Measurements from ENCODE around the gene PRRX2.
"Not testable (repeated sequence)": the region's sequence is repeated elsewhere in the genome, so short reads cannot be mapped to it uniquely, and the experiment has no call there.

The PRRX2 gene

GRCh38 chr9:129665389-129665775 is at the start of gene PRRX2:
TSS of gene PRRX2 (plus strand) at chr9:129665647. CDS start at chr9:129665868, 221 bp downstream.
- DNase-seq (ENCODE audit: low read depth): no peak

- no peak for DNase-seq (ENCODE audit: low read depth)
Measured at GRCh38 chr9:129617167-129617566, 48.3 kb upstream of the PRRX2 start.

- no peak for DNase-seq (ENCODE audit: low read depth)
Measured at GRCh38 chr9:129619787-129620668, 45.4 kb upstream of the PRRX2 start.

GRCh38 chr9:129620669-129621295 is 44.7 kb upstream of the PRRX2 start, which contains the start of gene C9orf50:
TSS of gene C9orf50 (minus strand) at chr9:129621101. CDS start at chr9:129620574, 527 bp downstream.
- DNase-seq (ENCODE audit: low read depth): no peak

GRCh38 chr9:129623331-129623730 is 42.1 kb upstream of the PRRX2 start:
- no peak for DNase-seq (ENCODE audit: low read depth)

- DNase-seq (ENCODE audit: low read depth): no peak
Measured at GRCh38 chr9:129624168-129624759, 41.2 kb upstream of the PRRX2 start.

- peak; percentile 48 for DNase-seq (ENCODE audit: low read depth)
Measured at GRCh38 chr9:129624947-129625346, 40.5 kb upstream of the PRRX2 start.

- DNase-seq (ENCODE audit: low read depth): peak; percentile 85
Measured at GRCh38 chr9:129626079-129626624, 39.3 kb upstream of the PRRX2 start, which contains the start of gene NTMT1. TSS of gene NTMT1 (plus strand) at chr9:129626163. CDS start at chr9:129632704, 6,541 bp downstream.

GRCh38 chr9:129626625-129627284 is 38.7 kb upstream of the PRRX2 start:
- peak; percentile 31 for DNase-seq (ENCODE audit: low read depth)

GRCh38 chr9:129627556-129628440 is 37.6 kb upstream of the PRRX2 start:
- no peak for DNase-seq (ENCODE audit: low read depth)

- no peak for DNase-seq (ENCODE audit: low read depth)
Measured at GRCh38 chr9:129628709-129629108, 36.7 kb upstream of the PRRX2 start.

GRCh38 chr9:129629251-129629820 is 36.1 kb upstream of the PRRX2 start:
- no peak for DNase-seq (ENCODE audit: low read depth)

GRCh38 chr9:129630967-129631673 is 34.3 kb upstream of the PRRX2 start:
- DNase-seq (ENCODE audit: low read depth): no peak

- DNase-seq (ENCODE audit: low read depth): no peak
Measured at GRCh38 chr9:129631674-129632129, 33.7 kb upstream of the PRRX2 start.

- DNase-seq (ENCODE audit: low read depth): no peak
Measured at GRCh38 chr9:129632460-129632859, 33.0 kb upstream of the PRRX2 start.

- DNase-seq (ENCODE audit: low read depth): no peak
Measured at GRCh38 chr9:129633207-129633606, 32.2 kb upstream of the PRRX2 start.

GRCh38 chr9:129633848-129634247 is 31.6 kb upstream of the PRRX2 start:
- no peak for DNase-seq (ENCODE audit: low read depth)

GRCh38 chr9:129635099-129636065 is 30.1 kb upstream of the PRRX2 start:
- DNase-seq (ENCODE audit: low read depth): no peak

GRCh38 chr9:129636343-129636742 is 29.1 kb upstream of the PRRX2 start:
- not testable (repeated sequence) for DNase-seq (ENCODE audit: low read depth)

Measured in T-helper 22 cell (primary cell).